Measurements from ENCODE around the gene SKAP1. TPM values are rescaled to one million over a fixed set of nuclear protein-coding genes. Genes with fewer than 3 reads are reported as not detected.

Gene SKAP1
- total RNA-seq, 1 experiment from 2014 or later, result 0.31 TPM

DNA sequence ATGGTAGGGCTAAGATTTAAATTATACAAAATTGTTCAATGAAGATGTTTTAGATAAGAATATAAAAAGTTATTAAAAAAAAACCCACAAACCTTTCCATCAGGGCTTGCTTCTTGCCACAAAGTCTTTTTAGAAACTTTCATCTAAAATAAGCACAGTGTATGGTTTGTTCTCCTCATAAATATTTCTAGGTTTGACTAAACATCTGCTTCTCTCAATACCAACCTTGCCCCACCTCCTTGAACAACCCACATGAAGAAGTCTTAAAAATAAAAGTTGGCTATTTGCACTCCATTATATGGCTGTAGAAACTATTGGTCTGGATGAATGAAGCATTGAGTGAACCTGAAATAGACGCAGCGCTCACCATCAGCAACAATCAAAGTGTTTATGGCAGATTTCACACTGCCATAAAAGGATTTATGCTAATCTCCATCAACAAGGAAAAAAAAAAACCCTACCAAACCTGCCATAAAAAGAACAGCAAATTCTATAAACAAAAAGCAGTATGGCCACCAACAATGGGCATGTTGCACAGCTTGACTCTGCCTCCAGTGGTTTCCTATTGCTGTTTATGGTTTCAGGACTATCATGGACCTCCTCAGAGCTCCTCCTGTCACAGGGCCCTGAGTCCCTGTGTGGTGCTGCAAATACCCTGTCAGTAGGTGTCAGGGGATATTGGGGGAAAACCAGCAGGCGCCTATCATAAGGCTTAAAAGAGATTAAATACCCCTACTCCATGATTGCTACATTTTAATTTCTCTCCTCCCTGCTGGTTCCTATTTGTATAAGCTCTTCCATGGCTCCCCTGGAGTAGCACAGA is 284.8 kb downstream of the SKAP1 start:
- Histone ChIP-seq H3K4me1 (replicated peaks; ENCODE audit: insufficient read depth) (no peaks in the 10 kb centered on the region), H3K27ac (no peak overlapping the region), H3F3A (ENCODE audit: insufficient read depth, low read depth) (no peaks in the 10 kb centered on the region), H2AFZ (no peak overlapping the region), H3K4me2 (no peak overlapping the region), H3K36me3 (ENCODE audit: low read depth) (no peaks in the 10 kb centered on the region), H3K9me3 (ENCODE audit: insufficient read depth, low read depth) (no peaks in the 10 kb centered on the region), H3K79me2 (ENCODE audit: low read depth) (no peaks in the 10 kb centered on the region), H3K4me3 (no peak overlapping the region), H3K9me2 (ENCODE audit: insufficient read depth) (no peaks in the 10 kb centered on the region), H3K27me3 (ENCODE audit: insufficient read depth, low read depth) (peaks cover 49% of the 10 kb centered on the region), H4K20me1 (ENCODE audit: insufficient read depth) (no peaks in the 10 kb centered on the region)
- BruUV-seq (replicated peaks), result no TSS peak
- no peak for DNase-seq
- no peak for TF ChIP-seq EZH2 (IDR thresholded peaks at IDR 0.05; ENCODE audit: low read depth)
- TF ChIP-seq, protein P1, sequence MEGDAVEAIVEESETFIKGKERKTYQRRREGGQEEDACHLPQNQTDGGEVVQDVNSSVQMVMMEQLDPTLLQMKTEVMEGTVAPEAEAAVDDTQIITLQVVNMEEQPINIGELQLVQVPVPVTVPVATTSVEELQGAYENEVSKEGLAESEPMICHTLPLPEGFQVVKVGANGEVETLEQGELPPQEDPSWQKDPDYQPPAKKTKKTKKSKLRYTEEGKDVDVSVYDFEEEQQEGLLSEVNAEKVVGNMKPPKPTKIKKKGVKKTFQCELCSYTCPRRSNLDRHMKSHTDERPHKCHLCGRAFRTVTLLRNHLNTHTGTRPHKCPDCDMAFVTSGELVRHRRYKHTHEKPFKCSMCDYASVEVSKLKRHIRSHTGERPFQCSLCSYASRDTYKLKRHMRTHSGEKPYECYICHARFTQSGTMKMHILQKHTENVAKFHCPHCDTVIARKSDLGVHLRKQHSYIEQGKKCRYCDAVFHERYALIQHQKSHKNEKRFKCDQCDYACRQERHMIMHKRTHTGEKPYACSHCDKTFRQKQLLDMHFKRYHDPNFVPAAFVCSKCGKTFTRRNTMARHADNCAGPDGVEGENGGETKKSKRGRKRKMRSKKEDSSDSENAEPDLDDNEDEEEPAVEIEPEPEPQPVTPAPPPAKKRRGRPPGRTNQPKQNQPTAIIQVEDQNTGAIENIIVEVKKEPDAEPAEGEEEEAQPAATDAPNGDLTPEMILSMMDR (conservative IDR thresholded peaks at IDR 0.05), result no peak
- CTCF ChIA-PET, result interaction anchor here (0.6 kb wide), 1 partner anchor 659 kb away, joined by 4 read pairs; no protein-coding TSS in a partner anchor
- POLR2A ChIA-PET (ENCODE audit: unreplicated experiment), result no interaction called here
- intact Hi-C loops (cut with micrococcal nuclease; ENCODE audit: unreplicated experiment), result no loop called here

DNA sequence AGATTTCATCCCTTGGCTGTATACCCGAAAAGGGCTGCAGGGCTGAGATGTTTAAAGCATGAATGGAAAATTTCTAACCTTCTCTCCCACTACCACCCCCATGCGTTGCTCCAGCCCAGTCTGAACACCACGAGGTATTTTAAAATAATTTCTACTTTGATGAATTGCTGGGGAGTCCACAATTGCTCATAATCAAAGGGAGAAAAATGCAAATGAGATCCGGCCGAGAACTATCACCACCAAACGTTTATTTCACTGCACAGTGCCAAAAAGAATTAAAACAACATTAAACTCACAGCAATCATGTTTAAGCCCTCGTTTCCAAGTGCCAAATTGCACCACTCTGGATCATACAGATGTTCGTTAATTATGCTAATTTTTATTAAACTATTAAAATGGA is 285.8 kb downstream of the SKAP1 start:
- ChIA-PET CTCF (no interaction called here), POLR2A (ENCODE audit: unreplicated experiment) (no interaction called here)
- no peaks in the 10 kb centered on the region for H4K20me1 ChIP-seq (ENCODE audit: insufficient read depth)
- no peaks in the 10 kb centered on the region for H3K4me1 ChIP-seq (replicated peaks; ENCODE audit: insufficient read depth)
- H3K27me3 ChIP-seq (ENCODE audit: insufficient read depth, low read depth), result peaks cover 39% of the 10 kb centered on the region
- TF ChIP-seq EZH2 (IDR thresholded peaks at IDR 0.05; ENCODE audit: low read depth), result no peak
- TF ChIP-seq, protein P1 (conservative IDR thresholded peaks at IDR 0.05), result no peak
- no peak overlapping the region for H3K4me3 ChIP-seq
- no peaks in the 10 kb centered on the region for H3K9me2 ChIP-seq (ENCODE audit: insufficient read depth)
- no peak overlapping the region for H2AFZ ChIP-seq
- no peaks in the 10 kb centered on the region for H3K9me3 ChIP-seq (ENCODE audit: insufficient read depth, low read depth)
- no peak for DNase-seq
- H3K4me2 ChIP-seq, result no peak overlapping the region
- H3K36me3 ChIP-seq (ENCODE audit: low read depth), result no peaks in the 10 kb centered on the region
- H3K27ac ChIP-seq, result no peak overlapping the region
- intact Hi-C loops (cut with micrococcal nuclease; ENCODE audit: unreplicated experiment), result no loop called here
- H3F3A ChIP-seq (ENCODE audit: insufficient read depth, low read depth), result no peaks in the 10 kb centered on the region
- BruUV-seq (replicated peaks), result no TSS peak
- H3K79me2 ChIP-seq (ENCODE audit: low read depth), result no peaks in the 10 kb centered on the region

DNA sequence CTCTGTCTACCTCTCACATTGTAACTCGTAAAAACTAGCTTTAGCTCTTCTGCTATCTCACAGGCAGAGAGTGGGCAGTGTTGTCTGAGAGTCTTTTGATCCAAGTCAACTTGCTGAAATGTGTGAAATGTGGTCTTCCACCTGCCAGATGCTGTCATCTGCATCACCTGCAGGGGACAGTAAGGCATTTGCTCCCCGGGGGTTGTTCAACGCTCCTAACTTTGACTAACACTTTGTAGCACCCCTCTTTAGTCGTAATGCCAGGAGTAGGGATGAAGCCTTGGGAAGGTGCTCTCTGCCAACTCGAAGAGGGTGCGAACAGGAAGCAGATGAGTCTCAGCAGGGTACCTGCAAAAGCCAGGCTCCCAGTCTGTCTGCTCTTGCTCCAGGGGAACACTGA is 286.4 kb downstream of the SKAP1 start:
- Histone ChIP-seq H3K36me3 (ENCODE audit: low read depth) (no peaks in the 10 kb centered on the region), H3K27ac (no peak overlapping the region), H2AFZ (no peak overlapping the region), H3F3A (ENCODE audit: insufficient read depth, low read depth) (no peaks in the 10 kb centered on the region), H3K4me3 (no peak overlapping the region), H3K4me2 (no peak overlapping the region), H3K4me1 (replicated peaks; ENCODE audit: insufficient read depth) (no peaks in the 10 kb centered on the region), H3K79me2 (ENCODE audit: low read depth) (no peaks in the 10 kb centered on the region), H4K20me1 (ENCODE audit: insufficient read depth) (no peaks in the 10 kb centered on the region), H3K27me3 (ENCODE audit: insufficient read depth, low read depth) (peaks cover 33% of the 10 kb centered on the region), H3K9me2 (ENCODE audit: insufficient read depth) (no peaks in the 10 kb centered on the region), H3K9me3 (ENCODE audit: insufficient read depth, low read depth) (no peaks in the 10 kb centered on the region)
- TF ChIP-seq EZH2 (IDR thresholded peaks at IDR 0.05; ENCODE audit: low read depth), result no peak
- TF ChIP-seq, protein P1 (conservative IDR thresholded peaks at IDR 0.05), result no peak
- ChIA-PET CTCF (no interaction called here), POLR2A (ENCODE audit: unreplicated experiment) (no interaction called here)
- intact Hi-C loops (cut with micrococcal nuclease; ENCODE audit: unreplicated experiment), result no loop called here
- BruUV-seq (replicated peaks), result no TSS peak
- no peak for DNase-seq
